Measurements from ENCODE around the gene MBNL2. TPM values are rescaled to one million over a fixed set of nuclear protein-coding genes. Genes with fewer than 3 reads are reported as not detected.

MBNL2 gene
- total and polyA plus RNA-seq, 2 experiments from 2014 or later: 0.55 to 3.2 TPM

GRCh38 chr13:97384371-97384770, 162.2 kb downstream of the MBNL2 start:
- H3K27me3 ChIP-seq (ENCODE audit: insufficient read depth): no peaks in the 10 kb centered on the region
- no peaks in the 10 kb centered on the region for H4K20me1 ChIP-seq (replicated peaks; ENCODE audit: insufficient read depth)
- no peak overlapping the region for H3K4me3 ChIP-seq
- H3K27ac Mint-ChIP-seq: no peak overlapping the region
- no peaks in the 10 kb centered on the region for H3K9me3 Mint-ChIP-seq
- H2AFZ ChIP-seq: no peak overlapping the region
- no peak overlapping the region for H3K4me2 ChIP-seq
- no peaks in the 10 kb centered on the region for H3K36me3 Mint-ChIP-seq (ENCODE audit: low read depth)
- no peaks in the 10 kb centered on the region for H3K4me1 ChIP-seq (ENCODE audit: insufficient read depth)
- H3K36me3 ChIP-seq (ENCODE audit: insufficient read depth): no peaks in the 10 kb centered on the region
- no peak overlapping the region for H3K4me3 Mint-ChIP-seq
- no peaks in the 10 kb centered on the region; the same call in 2 of the 3 replicates for H3K4me1 Mint-ChIP-seq
- DNase-seq (ENCODE audit: low spot score) (no peak), ATAC-seq (no peak)
- H3K27me3 Mint-ChIP-seq (ENCODE audit: insufficient read depth, low read depth, poor library complexity): no peaks in the 10 kb centered on the region
- no peak overlapping the region for H3K27ac ChIP-seq (ENCODE audit: low read depth)
- TF ChIP-seq EZH2 (IDR thresholded peaks at IDR 0.05; ENCODE audit: low read depth, unreplicated experiment): no peak
- no peak for TF ChIP-seq STAT1 (IDR thresholded peaks at IDR 0.05; ENCODE audit: unreplicated experiment)
- no peak for TF ChIP-seq ZNF462 (CRISPR knock-in tag; IDR thresholded peaks at IDR 0.05)
- TF ChIP-seq REST (IDR thresholded peaks at IDR 0.05; ENCODE audit: unreplicated experiment): no peak
- TF ChIP-seq ZNF114 (CRISPR knock-in tag; IDR thresholded peaks at IDR 0.05): no peak
- TF ChIP-seq NANOG (IDR thresholded peaks at IDR 0.05; ENCODE audit: borderline replicate concordance): no peak
- no peak for TF ChIP-seq EZH2phosphoT487 (IDR thresholded peaks at IDR 0.05; ENCODE audit: unreplicated experiment)
- no peaks in the 10 kb centered on the region for H3K79me2 ChIP-seq (replicated peaks; ENCODE audit: insufficient read depth)
- H3K9me2 ChIP-seq (ENCODE audit: insufficient read depth): peaks cover 11% of the 10 kb centered on the region
- H3F3A ChIP-seq (replicated peaks; ENCODE audit: low read depth): no peaks in the 10 kb centered on the region
